Measurements from ENCODE around the gene PPM1B.
"Not testable (repeated sequence)": the region's sequence is repeated elsewhere in the genome, so short reads cannot be mapped to it uniquely, and the experiment has no call there.

The PPM1B gene

DNA sequence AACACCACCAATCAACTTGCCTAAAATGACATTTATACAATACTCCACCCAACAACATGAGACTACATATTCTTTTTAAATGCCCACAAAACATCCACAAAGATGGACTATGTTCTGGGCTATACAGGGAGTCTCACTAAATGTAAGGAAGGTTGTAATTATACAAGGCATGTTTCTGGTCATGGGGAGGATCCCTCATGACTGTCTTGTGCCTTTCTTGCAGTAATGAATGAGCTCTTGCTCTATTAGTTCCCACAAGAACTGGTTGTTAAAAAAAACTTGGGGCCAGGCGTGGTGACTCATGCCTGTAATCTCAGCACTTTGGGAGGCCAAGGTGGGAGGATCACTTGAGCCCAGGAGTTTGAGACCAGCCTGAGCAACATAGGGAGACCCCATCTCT lies 89.1 kb downstream of the PPM1B start:
- not testable (repeated sequence) for DNase-seq

DNA sequence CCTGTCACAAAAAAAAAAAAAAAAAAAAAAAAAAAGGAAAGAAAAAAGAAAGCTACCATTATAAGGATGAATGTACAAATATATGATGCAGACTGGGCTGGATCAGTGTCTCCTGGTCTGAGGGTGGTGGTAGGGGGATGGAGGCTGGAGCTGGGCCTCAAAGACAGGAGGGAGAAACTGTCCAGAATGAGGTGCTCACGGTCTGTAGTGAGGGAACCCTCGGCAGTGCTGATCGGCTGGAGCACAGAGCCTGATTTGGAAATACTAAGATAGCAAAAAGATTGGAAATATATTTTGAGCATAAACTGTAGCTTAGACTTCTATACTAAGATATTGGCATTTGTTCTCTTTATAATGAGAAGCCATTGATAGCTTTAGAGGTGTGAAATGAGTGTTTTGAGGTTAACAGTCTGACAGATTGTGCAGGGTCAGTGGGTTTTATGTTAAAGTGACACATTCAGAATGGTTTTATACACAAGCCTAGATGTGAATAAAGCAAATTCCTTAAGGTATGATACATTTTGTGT lies 98.7 kb downstream of the PPM1B start:
- DNase-seq, result no peak

GRCh38 chr2:44267796-44268648 lies 99.3 kb downstream of the PPM1B start:
- no peak for DNase-seq

DNA sequence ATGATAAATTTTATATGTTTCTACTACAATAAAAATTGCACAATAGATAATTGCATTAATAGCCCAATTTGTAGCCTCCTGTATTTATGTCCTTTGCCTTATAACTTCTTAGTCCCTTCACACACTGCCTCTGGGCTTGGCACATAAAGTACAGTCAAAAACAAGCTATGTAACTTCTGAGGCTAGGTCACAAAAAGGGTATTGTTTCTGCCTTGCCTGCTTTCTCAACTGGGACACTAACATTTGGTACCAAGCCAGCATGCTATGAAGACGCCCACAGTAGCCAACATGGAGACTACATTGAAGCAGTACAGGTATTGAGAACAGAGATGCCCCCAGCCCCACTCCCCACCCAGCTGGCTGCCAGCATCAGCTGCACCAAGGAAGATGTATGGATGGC lies 101.2 kb downstream of the PPM1B start:
- DNase-seq, result no peak

DNA sequence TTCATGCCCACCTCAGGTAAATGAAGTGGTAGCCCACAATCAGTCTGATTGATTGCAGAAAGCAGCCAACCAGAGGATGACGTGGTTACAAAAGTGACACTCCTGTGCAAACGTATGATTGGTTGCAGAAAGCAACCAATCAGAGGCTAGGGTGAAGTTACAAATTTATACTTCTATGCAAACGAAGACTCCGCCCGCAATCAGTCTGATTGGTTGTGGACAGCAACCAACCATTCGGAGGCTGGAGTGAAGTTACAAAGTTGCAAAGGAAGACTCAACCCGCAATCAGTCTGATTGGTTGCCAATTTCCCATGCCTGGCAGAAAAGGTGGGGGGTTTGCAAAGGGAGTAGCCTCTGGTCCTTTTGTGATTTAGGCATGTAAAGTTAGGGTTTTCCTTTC lies 102.6 kb downstream of the PPM1B start:
- no peak for DNase-seq

DNA sequence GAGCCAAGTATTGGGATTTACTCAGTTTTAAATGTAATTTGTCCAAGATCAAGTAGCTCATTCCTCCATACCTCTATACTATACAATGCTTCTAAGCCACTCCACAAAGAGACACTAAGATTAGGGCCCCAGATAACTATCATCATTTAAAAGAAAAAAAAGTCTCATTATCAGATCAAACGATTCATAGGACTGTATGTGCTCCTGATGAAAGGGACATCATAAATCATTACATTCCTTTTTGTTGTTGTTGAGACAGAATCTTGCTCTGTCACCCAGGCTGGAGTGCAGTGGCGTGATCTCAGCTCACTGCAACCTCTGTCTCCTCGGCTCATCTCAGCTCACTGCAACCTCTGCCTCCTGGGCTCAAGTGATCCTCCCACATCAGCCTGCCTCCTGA lies 104.4 kb downstream of the PPM1B start:
- no peak for DNase-seq

DNA sequence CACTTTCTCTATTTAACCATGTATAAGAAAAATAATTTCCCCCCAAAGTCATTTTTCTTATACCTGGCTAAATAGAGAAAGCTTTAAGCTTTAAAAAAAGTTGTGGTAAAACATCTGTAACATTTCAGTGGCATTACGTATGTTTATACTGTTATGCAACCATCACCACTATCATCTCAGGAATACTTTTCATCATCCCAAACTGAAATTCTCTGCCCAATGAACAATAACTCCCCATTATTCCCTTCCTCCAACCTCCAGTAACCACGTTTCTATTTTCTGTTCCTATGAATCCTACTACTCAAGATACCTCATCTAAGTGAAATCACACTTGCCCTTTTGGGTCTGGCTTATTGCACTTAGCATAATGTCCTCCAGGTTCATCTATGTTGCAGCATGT lies 104.9 kb downstream of the PPM1B start:
- DNase-seq, result no peak

- DNase-seq, result no peak
These were observed 107.2 kb downstream of the PPM1B start for GRCh38 chr2:44275927-44276303.

DNA sequence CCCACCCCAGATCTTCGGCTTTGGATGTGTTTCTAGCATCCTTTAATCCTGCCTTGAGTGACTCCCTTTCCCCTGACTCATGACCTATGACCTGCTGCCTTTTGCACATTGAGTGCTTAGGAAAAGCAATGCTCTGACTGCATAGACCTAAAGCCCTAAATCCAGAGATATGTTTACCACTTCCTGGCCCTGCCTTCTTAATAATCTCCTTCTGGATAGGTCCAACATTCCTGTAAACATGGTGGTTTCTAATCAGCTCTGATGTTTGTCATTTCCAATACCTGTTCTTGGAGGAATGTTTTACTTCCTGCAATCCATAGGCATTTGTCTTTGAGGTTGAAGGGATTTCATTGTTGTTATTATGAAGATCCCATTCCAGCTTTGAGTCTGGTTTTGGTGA lies 108.9 kb downstream of the PPM1B start:
- no peak for DNase-seq

DNA sequence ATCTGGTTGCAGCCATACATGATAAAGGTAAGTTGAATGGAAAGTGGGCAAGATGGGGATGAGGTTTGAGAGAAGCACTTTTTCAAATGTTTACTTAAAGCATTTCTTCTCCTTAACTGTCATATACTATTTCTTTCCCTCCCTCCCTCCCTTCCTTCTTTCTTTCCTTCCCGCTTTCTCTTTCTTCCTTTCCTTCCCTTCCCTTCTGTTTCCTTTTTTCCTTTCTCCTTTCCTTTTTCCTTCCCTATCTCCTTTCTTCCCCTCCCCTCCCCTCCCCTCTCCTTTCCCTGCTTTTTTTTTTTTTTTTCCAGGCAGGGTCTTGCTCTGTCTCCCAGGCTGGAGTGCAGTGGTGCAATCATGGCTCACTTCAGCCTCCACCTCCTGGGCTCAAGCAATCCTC lies 112.2 kb downstream of the PPM1B start:
- DNase-seq, result no peak

Measured in NCI-H526 (cell line).